HCT116 (cell line): ENCODE results near the gene IMMP2L. TPM values are rescaled to one million over a fixed set of nuclear protein-coding genes. Genes with fewer than 3 reads are reported as not detected.
A peak's percentile ranks its signal among the peaks of the same experiment; 100 is the strongest.

Experiments used
- ATAC-seq: fragments of 200-7000 bp; cut with Tn5 transposase; 2 replicates; pipeline ENCODE4 v1.9.1; 2020; ENCODE audit warnings: mild to moderate bottlenecking, moderate library complexity
- BruUV-seq: library from RNA; stranded (reverse); fragments of 400-500 nt; replicated peaks from 2 replicates; lab custom pipeline; 2021; lab: Mats Ljungman, UMichigan
- CTCF ChIA-PET: fragments of 300-600 bp; sonication (Branson Sonifier 250); formaldehyde crosslinking; loops from one replicate; lab custom pipeline; 2021; ENCODE audit warnings: antibody characterized with exemption; lab: Charles Lee
- POLR2A ChIA-PET: fragments of 300-600, 350-600 bp; sonication (Branson Sonifier 250); formaldehyde crosslinking; loops from one replicate; lab custom pipeline; 2021; ENCODE audit warnings: antibody characterized with exemption; lab: Charles Lee
- RAD21 ChIA-PET, 2 experiments: fragments of 300-600 bp; sonication (Branson Sonifier 250); formaldehyde crosslinking; loops; one replicate each; lab custom pipeline; 2023; ENCODE audit warnings: low total read pairs in 2 of 2; ENCODE audit not compliant: uncharacterized antibody in 2 of 2, unreplicated experiment in 2 of 2, low non-redundant PET in 1 of 2; lab: Charles Lee
- DNase-seq: peaks from one replicate; pipeline ENCODE4 v3.0.0-alpha.2; 2010; ENCODE audit warnings: low read depth, low spot score
- H2AFZ ChIP-seq: fragments of 200-600 bp; shearing (Covaris generic), sonication (generic); 2 replicates; pipeline ENCODE4 v1.6.1; 2017; ENCODE audit warnings: low read depth, mixed run types, mixed read lengths, antibody characterized with exemption, low read length; ENCODE audit not compliant: poor library complexity, severe bottlenecking
- H3K27ac ChIP-seq: 2 replicates; pipeline ENCODE4 v1.5.1; 2012; ENCODE audit warnings: low read depth, low read length
- H3K27me3 ChIP-seq: fragments of 200-600 bp; sonication (generic); 2 replicates; pipeline ENCODE4 v1.6.1; 2016; ENCODE audit warnings: mixed run types, low read length, mixed read lengths; ENCODE audit not compliant: insufficient read depth
- H3K36me3 ChIP-seq, 2 experiments: fragments of 200-500 bp in 1 of 2; fragments of 200-600 bp in 1 of 2; sonication (Bioruptor generic) in 1 of 2; sonication (generic) in 1 of 2; 2 replicates each; pipeline versions ENCODE4 v1.5.1 to v1.6.1; 2014 to 2016; ENCODE audit warnings: low read length in 2 of 2, inconsistent platforms in 1 of 2, mixed read lengths in 1 of 2, mixed run types in 1 of 2; ENCODE audit not compliant: insufficient read depth in 2 of 2, control insufficient read depth in 1 of 2
- H3K4me1 ChIP-seq, 2 experiments: fragments of 200-600 bp in 1 of 2; sonication (generic) in 1 of 2; 2 replicates each; pipeline versions ENCODE4 v1.5.1 to v1.6.1; 2012 to 2017; ENCODE audit warnings: low read length in 2 of 2, inconsistent platforms in 1 of 2, mild to moderate bottlenecking in 1 of 2, mixed read lengths in 1 of 2, mixed run types in 1 of 2, moderate library complexity in 1 of 2; ENCODE audit not compliant: insufficient read depth in 2 of 2, control insufficient read depth in 1 of 2
- H3K4me2 ChIP-seq: fragments of 200-600 bp; sonication (generic); 2 replicates; pipeline ENCODE4 v1.6.1; 2017; ENCODE audit warnings: mixed run types, low read length, mixed read lengths
- H3K4me3 ChIP-seq, 2 experiments: fragments of 200-600 bp in 1 of 2; sonication (generic) in 1 of 2; replicated peaks in 1 of 2; 2 replicates each; pipeline ENCODE4 v1.5.1; 2011 to 2016; ENCODE audit warnings: low read length in 2 of 2, control low read depth in 1 of 2, low read depth in 1 of 2, mild to moderate bottlenecking in 1 of 2, mixed read lengths in 1 of 2, mixed run types in 1 of 2
- H3K79me2 ChIP-seq: fragments of 200-600 bp; sonication (generic); 2 replicates; pipeline ENCODE4 v1.6.1; 2017; ENCODE audit warnings: mild to moderate bottlenecking, mixed run types, low read length, moderate library complexity, mixed read lengths; ENCODE audit not compliant: insufficient read depth
- H3K9ac ChIP-seq: fragments of 200-600 bp; sonication (generic); 2 replicates; pipeline ENCODE4 v1.6.1; 2016; ENCODE audit warnings: low read length, mixed read lengths
- H3K9me2 ChIP-seq: fragments of 200-600 bp; sonication (generic), shearing (Covaris generic); 2 replicates; pipeline ENCODE4 v1.6.1; 2017; ENCODE audit warnings: mixed run types, mild to moderate bottlenecking, moderate library complexity; ENCODE audit not compliant: insufficient read depth
- H3K9me3 ChIP-seq, 2 experiments: fragments of 200-500 bp in 1 of 2; fragments of 200-600 bp in 1 of 2; sonication (Bioruptor generic) in 1 of 2; sonication (generic) in 1 of 2; 2 replicates each; pipeline ENCODE4 v1.6.1; 2014 to 2017; ENCODE audit warnings: low read length in 2 of 2, mixed read lengths in 2 of 2, inconsistent platforms in 1 of 2, low read depth in 1 of 2, mild to moderate bottlenecking in 1 of 2, mixed run types in 1 of 2, moderate library complexity in 1 of 2; ENCODE audit not compliant: control insufficient read depth in 1 of 2, insufficient read depth in 1 of 2
- H4K20me1 ChIP-seq: fragments of 200-600 bp; sonication (generic), shearing (Covaris generic); 2 replicates; pipeline ENCODE4 v1.6.1; 2017; ENCODE audit warnings: mixed run types, mild to moderate bottlenecking, moderate library complexity; ENCODE audit not compliant: insufficient read depth
- CEBPB ChIP-seq: IDR thresholded peaks from 2 replicates; pipeline ENCODE4 v1.6.1; 2012; ENCODE audit warnings: low read depth
- CTCF ChIP-seq, 3 experiments: fragments of 200-600 bp in 1 of 3; sonication (generic) in 1 of 3; IDR thresholded peaks in 2 of 3; conservative IDR thresholded peaks in 1 of 3; 2 replicates each; pipeline ENCODE4 v1.5.1; 2012 to 2017; ENCODE audit warnings: low read depth in 2 of 3, low read length in 2 of 3, antibody characterized with exemption in 1 of 3, borderline replicate concordance in 1 of 3, control low read depth in 1 of 3, mild to moderate bottlenecking in 1 of 3, mixed read lengths in 1 of 3, mixed run types in 1 of 3, moderate library complexity in 1 of 3; ENCODE audit not compliant: insufficient read depth in 1 of 3
- EGR1 ChIP-seq: IDR thresholded peaks from 2 replicates; pipeline ENCODE4 v1.6.1; 2012; ENCODE audit warnings: low read depth
- ELF1 ChIP-seq: IDR thresholded peaks from 2 replicates; pipeline ENCODE4 v1.6.1; 2012; ENCODE audit warnings: low read depth, borderline replicate concordance
- EZH2phosphoT487 ChIP-seq: fragments of 200-600 bp; IDR thresholded peaks from 2 replicates; pipeline ENCODE4 v1.6.1; 2018; ENCODE audit warnings: antibody characterized with exemption, borderline replicate concordance
- FOSL1 ChIP-seq: IDR thresholded peaks from 2 replicates; pipeline ENCODE4 v1.6.1; 2012; ENCODE audit warnings: low read depth
- JUND ChIP-seq: IDR thresholded peaks from 2 replicates; pipeline ENCODE4 v1.6.1; 2012
- POLR2A ChIP-seq: IDR thresholded peaks from 2 replicates; pipeline ENCODE4 v1.7.0; 2011; ENCODE audit warnings: borderline replicate concordance; ENCODE audit not compliant: insufficient read depth, insufficient read length; ENCODE audit errors: extremely low read depth
- RAD21 ChIP-seq: IDR thresholded peaks from 2 replicates; pipeline ENCODE4 v1.6.1; 2012; ENCODE audit warnings: low read depth, mild to moderate bottlenecking
- SIN3A ChIP-seq: IDR thresholded peaks from 2 replicates; pipeline ENCODE4 v1.6.1; 2012; ENCODE audit warnings: low read depth
- SP1 ChIP-seq: IDR thresholded peaks from 2 replicates; pipeline ENCODE4 v1.6.1; 2012; ENCODE audit warnings: low read depth
- SRF ChIP-seq: IDR thresholded peaks from 2 replicates; pipeline ENCODE4 v1.6.1; 2012; ENCODE audit warnings: low read depth
- TCF7L2 ChIP-seq: IDR thresholded peaks from 2 replicates; pipeline ENCODE4 v1.7.0; 2011; ENCODE audit warnings: borderline replicate concordance, inconsistent platforms; ENCODE audit not compliant: insufficient read depth, insufficient read length; ENCODE audit errors: extremely low read depth
- YY1 ChIP-seq: IDR thresholded peaks from 2 replicates; pipeline ENCODE4 v1.6.1; 2011; ENCODE audit warnings: low read length, low read depth, moderate library complexity, mild to moderate bottlenecking; ENCODE audit not compliant: insufficient replicate concordance; ENCODE audit errors: extremely low read depth
- ZFX ChIP-seq: fragments of 450-650 bp; IDR thresholded peaks from 2 replicates; pipeline ENCODE4 v1.6.1; 2017
- intact Hi-C: fragments of 100-400 bp; cut with micrococcal nuclease; formaldehyde crosslinking; loops from 2 replicates; pipeline ENCODE4 v1.10.0; 2022
- total RNA-seq: library from RNA; stranded (reverse); gene quantifications from one replicate; pipeline ENCODE4 v1.2.1, GENCODE V29; 2021; ENCODE audit not compliant: unreplicated experiment

Gene IMMP2L
- total RNA-seq, 1 experiment from 2014 or later, result 21.1 TPM

GRCh38 chr7:111198255-111198654, 364.0 kb downstream of the IMMP2L start (continued):
- peak; percentile 63 for TF ChIP-seq EGR1

GRCh38 chr7:111196655-111197054, 365.6 kb downstream of the IMMP2L start:
- Histone ChIP-seq H3K9me2 (no peaks in the 10 kb centered on the region), H3K27ac (no peak overlapping the region), H3K9ac (no peak overlapping the region), H3K4me1 (peaks cover 13 to 23% of the 10 kb centered on the region in 2 experiments), H3K4me2 (no peak overlapping the region), H3K79me2 (no peaks in the 10 kb centered on the region), H4K20me1 (no peaks in the 10 kb centered on the region), H2AFZ (no peak overlapping the region), H3K36me3 (no peaks in the 10 kb centered on the region), H3K4me3 (no peak overlapping the region), H3K9me3 (no peaks in the 10 kb centered on the region), H3K27me3 (no peaks in the 10 kb centered on the region)
- no peak for ATAC-seq
- ChIA-PET RAD21 (no interaction called here), CTCF (no interaction called here), POLR2A (no interaction called here)
- intact Hi-C loops, result no loop called here
- no peak for DNase-seq
- no peak for TF ChIP-seq ELF1
- TF ChIP-seq TCF7L2, result no peak
- TF ChIP-seq ZFX, result no peak
- TF ChIP-seq CEBPB, result no peak
- no peak for TF ChIP-seq POLR2A
- TF ChIP-seq SP1, result no peak
- TF ChIP-seq JUND, result no peak
- no peak for TF ChIP-seq YY1
- no TSS peak for BruUV-seq

GRCh38 chr7:111192614-111193413, 369.5 kb downstream of the IMMP2L start:
- BruUV-seq, result no TSS peak
- Histone ChIP-seq H3K27me3 (no peaks in the 10 kb centered on the region), H3K79me2 (no peaks in the 10 kb centered on the region), H3K4me3 (no peak overlapping the region), H3K9me3 (peaks cover 0 to 4% of the 10 kb centered on the region in 2 experiments; a peak in 1 of 4 replicates), H3K4me2 (no peak overlapping the region), H3K9me2 (no peaks in the 10 kb centered on the region), H3K9ac (no peak overlapping the region), H2AFZ (no peak overlapping the region), H3K27ac (no peak overlapping the region), H3K36me3 (no peaks in the 10 kb centered on the region), H4K20me1 (no peaks in the 10 kb centered on the region), H3K4me1 (peaks cover 4 to 6% of the 10 kb centered on the region in 2 experiments; a peak in 3 of 4 replicates)
- ATAC-seq (no peak), DNase-seq (no peak)
- CTCF ChIA-PET, result no interaction called here
- POLR2A ChIA-PET, result no interaction called here
- RAD21 ChIA-PET, result no interaction called here
- intact Hi-C loops, result no loop called here
- no peak for TF ChIP-seq CTCF (IDR thresholded peaks at IDR 0.05 in 2 of 3, conservative IDR thresholded peaks at IDR 0.05 in 1 of 3; ENCODE audit: borderline replicate concordance in 1 of 3, insufficient read depth in 1 of 3, low read depth in 2 of 3, low read length in 2 of 3)
- TF ChIP-seq SIN3A, result no peak
- no peak for TF ChIP-seq YY1
- no peak for TF ChIP-seq ZFX
- TF ChIP-seq SRF, result no peak
- no peak for TF ChIP-seq FOSL1
- TF ChIP-seq EZH2phosphoT487, result no peak
- no peak for TF ChIP-seq RAD21
